ENCODE measurements around the gene LRMDA.
"Not testable (repeated sequence)": the region's sequence is repeated elsewhere in the genome, so short reads cannot be mapped to it uniquely, and the experiment has no call there.

Gene LRMDA

GRCh38 chr10:76563286-76563685 is 1131.9 kb downstream of the LRMDA start:
- H3K4me3 ChIP-seq (ENCODE audit: low read length), result no peak overlapping the region
- no peak for TF ChIP-seq ZNF274 (IDR thresholded peaks at IDR 0.05; ENCODE audit: low read depth, low read length)

- H3K4me3 ChIP-seq (ENCODE audit: low read length), result no peak overlapping the region
- no peak for TF ChIP-seq ZNF274 (IDR thresholded peaks at IDR 0.05; ENCODE audit: low read depth, low read length)
Measured at GRCh38 chr10:76572021-76572420, 1140.6 kb downstream of the LRMDA start.

- H3K4me3 ChIP-seq (ENCODE audit: low read length), result no peak overlapping the region
- TF ChIP-seq ZNF274 (IDR thresholded peaks at IDR 0.05; ENCODE audit: low read depth, low read length), result no peak
Measured at GRCh38 chr10:76576276-76576962, 1145.0 kb downstream of the LRMDA start.

GRCh38 chr10:76577455-76577854 is 1146.0 kb downstream of the LRMDA start:
- TF ChIP-seq ZNF274 (IDR thresholded peaks at IDR 0.05; ENCODE audit: low read depth, low read length), result no peak
- no peak overlapping the region for H3K4me3 ChIP-seq (ENCODE audit: low read length)

GRCh38 chr10:76581506-76582256 is 1150.3 kb downstream of the LRMDA start:
- no peak for TF ChIP-seq ZNF274 (IDR thresholded peaks at IDR 0.05; ENCODE audit: low read depth, low read length)
- no peak overlapping the region for H3K4me3 ChIP-seq (ENCODE audit: low read length)

GRCh38 chr10:76582531-76582930 is 1151.1 kb downstream of the LRMDA start:
- H3K4me3 ChIP-seq (ENCODE audit: low read length), result no peak overlapping the region
- no peak for TF ChIP-seq ZNF274 (IDR thresholded peaks at IDR 0.05; ENCODE audit: low read depth, low read length)

- TF ChIP-seq ZNF274 (IDR thresholded peaks at IDR 0.05; ENCODE audit: low read depth, low read length), result no peak
- no peak overlapping the region for H3K4me3 ChIP-seq (ENCODE audit: low read length)
Measured at GRCh38 chr10:76583711-76584161, 1152.3 kb downstream of the LRMDA start.

GRCh38 chr10:76584466-76584865 is 1153.0 kb downstream of the LRMDA start:
- H3K4me3 ChIP-seq (ENCODE audit: low read length), result not testable (repeated sequence)

Data from GM08714 (cell line).